22Rv1 (cell line): ENCODE results near the gene SNAI1.
"Not testable (repeated sequence)": the region's sequence is repeated elsewhere in the genome, so short reads cannot be mapped to it uniquely, and the experiment has no call there.

Experiments used
- H3K27ac ChIP-seq: fragments of 450-650 bp; 2 replicates; pipeline ENCODE4 v1.5.1; 2017
- CTCF ChIP-seq: fragments of 450-650 bp; IDR thresholded peaks from 2 replicates; pipeline ENCODE4 v1.5.1; 2017; ENCODE audit warnings: mild to moderate bottlenecking
- ZFX ChIP-seq: fragments of 450-650 bp; IDR thresholded peaks from 2 replicates; pipeline ENCODE4 v1.6.1; 2017; ENCODE audit warnings: antibody characterized with exemption, borderline replicate concordance

The SNAI1 gene

GRCh38 chr20:49969234-49969633 is 13.5 kb upstream of the SNAI1 start:
- no peak overlapping the region for H3K27ac ChIP-seq
- TF ChIP-seq CTCF: no peak
- no peak for TF ChIP-seq ZFX

- no peak for TF ChIP-seq ZFX
- no peak for TF ChIP-seq CTCF
- H3K27ac ChIP-seq: no peak overlapping the region
These were observed 12.8 kb upstream of the SNAI1 start for GRCh38 chr20:49969946-49970345.

DNA sequence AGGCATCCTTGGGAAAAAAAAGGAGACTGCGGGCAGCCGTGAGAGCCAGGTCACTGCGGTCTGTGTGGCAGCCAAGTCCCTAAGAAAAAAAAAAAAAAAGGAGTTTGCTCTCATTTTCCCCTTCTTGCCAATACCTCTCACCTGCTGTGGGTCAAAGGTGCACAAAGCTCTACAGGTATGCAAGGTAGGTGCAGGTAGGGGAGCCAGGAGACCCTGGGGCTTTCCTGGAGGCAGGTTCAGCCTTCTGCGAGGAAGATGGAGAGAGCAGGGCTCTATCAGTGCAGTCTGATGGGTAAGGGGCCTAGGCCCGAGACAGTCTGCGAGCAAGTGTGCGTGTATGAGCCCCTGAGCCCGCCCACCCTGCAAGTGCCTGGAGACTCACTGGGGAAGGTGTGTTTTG is 12.3 kb upstream of the SNAI1 start:
- TF ChIP-seq CTCF (no peak), ZFX (no peak)
- no peak overlapping the region for H3K27ac ChIP-seq

- TF ChIP-seq CTCF (no peak), ZFX (no peak)
- no peak overlapping the region for H3K27ac ChIP-seq
These were observed 8.8 kb upstream of the SNAI1 start for GRCh38 chr20:49973981-49974380.

DNA sequence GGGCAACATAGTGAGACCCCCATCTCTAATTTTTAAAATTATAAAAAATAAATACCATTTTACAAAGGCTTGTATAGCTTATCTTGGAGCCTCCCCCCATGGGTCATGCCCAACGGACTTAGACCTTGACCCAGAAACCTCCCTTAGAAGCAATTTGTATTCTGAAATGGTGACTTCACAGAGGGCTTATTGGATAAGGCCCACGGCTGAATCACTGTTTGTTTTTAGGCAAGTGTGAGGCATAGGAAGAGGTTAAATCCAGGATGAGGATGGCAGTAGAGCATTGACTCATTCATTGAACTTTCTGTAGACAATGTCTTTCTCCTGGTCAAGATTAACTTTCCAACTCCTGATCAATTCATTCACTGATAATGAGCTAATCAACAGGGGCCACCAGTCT is 6.2 kb upstream of the SNAI1 start:
- TF ChIP-seq ZFX: no peak
- TF ChIP-seq CTCF: no peak
- H3K27ac ChIP-seq: no peak overlapping the region

DNA sequence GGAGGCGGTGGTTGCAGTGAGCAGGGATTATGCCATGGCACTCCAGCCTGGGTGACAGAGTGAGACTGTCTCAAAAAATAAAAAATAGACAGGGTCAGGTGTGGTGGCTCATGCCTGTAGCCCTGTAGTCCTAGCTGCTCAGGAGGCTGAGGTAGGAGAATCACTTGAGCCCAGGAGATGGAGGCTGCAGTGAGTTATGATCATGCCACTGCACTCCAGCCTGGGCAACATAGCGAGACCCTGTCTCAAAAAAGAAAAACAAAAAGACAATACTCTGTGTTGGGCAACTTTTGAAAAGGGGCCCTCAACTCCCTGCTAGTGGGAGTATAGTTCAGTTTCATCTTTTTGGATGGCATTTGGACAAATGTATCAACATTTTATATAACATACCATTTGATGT is 5.0 kb upstream of the SNAI1 start:
- H3K27ac ChIP-seq: not testable (repeated sequence)

DNA sequence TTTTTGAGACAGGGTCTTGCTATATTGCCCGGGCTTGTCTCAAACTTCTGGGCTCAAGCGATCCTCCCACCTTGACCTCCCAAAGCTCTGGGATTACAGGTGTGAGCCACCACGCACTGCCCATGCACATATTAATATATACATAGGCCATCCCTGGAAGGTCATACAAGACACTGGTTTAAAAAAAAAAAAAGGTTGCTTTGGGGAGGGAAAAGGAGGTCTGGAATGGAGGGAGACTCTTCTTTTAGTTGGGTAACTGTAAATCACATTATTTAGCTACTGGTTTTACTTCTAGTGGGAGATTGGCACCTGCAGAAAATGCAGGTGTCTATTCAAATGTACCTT is 4.1 kb upstream of the SNAI1 start:
- no peak for TF ChIP-seq ZFX
- no peak for TF ChIP-seq CTCF
- H3K27ac ChIP-seq: no peak overlapping the region

- no peak overlapping the region for H3K27ac ChIP-seq
- TF ChIP-seq CTCF (peak; percentile 100), ZFX (no peak)
These were observed 3.5 kb upstream of the SNAI1 start for GRCh38 chr20:49979030-49979832.
